Choroid plexus epithelial cell (primary cell): ENCODE data around the gene RFX7.
"Not testable (repeated sequence)": the region's sequence is repeated elsewhere in the genome, so short reads cannot be mapped to it uniquely, and the experiment has no call there.

Source experiments
- DNase-seq: peaks from one replicate; pipeline ENCODE4 v3.0.0-alpha.2; 2010; ENCODE audit warnings: low read depth
- H3K4me3 ChIP-seq: 2 replicates; pipeline ENCODE4 v1.5.1; 2011; ENCODE audit warnings: low read depth, mild to moderate bottlenecking, control low read depth, low read length, moderate library complexity
- TF ChIP-seq, protein P1 (sequence below): conservative IDR thresholded peaks from 2 replicates; pipeline ENCODE4 v1.5.1; 2011; ENCODE audit warnings: low read depth, mild to moderate bottlenecking, control low read depth, inconsistent platforms, low read length, moderate library complexity

Gene RFX7

GRCh38 chr15:56261854-56262509 lies 18.3 kb upstream of the RFX7 start:
- DNase-seq, result no peak
- no peak overlapping the region for H3K4me3 ChIP-seq
- TF ChIP-seq, protein P1, sequence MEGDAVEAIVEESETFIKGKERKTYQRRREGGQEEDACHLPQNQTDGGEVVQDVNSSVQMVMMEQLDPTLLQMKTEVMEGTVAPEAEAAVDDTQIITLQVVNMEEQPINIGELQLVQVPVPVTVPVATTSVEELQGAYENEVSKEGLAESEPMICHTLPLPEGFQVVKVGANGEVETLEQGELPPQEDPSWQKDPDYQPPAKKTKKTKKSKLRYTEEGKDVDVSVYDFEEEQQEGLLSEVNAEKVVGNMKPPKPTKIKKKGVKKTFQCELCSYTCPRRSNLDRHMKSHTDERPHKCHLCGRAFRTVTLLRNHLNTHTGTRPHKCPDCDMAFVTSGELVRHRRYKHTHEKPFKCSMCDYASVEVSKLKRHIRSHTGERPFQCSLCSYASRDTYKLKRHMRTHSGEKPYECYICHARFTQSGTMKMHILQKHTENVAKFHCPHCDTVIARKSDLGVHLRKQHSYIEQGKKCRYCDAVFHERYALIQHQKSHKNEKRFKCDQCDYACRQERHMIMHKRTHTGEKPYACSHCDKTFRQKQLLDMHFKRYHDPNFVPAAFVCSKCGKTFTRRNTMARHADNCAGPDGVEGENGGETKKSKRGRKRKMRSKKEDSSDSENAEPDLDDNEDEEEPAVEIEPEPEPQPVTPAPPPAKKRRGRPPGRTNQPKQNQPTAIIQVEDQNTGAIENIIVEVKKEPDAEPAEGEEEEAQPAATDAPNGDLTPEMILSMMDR, result no peak

GRCh38 chr15:56257306-56257705 lies 13.6 kb upstream of the RFX7 start:
- not testable (repeated sequence) for H3K4me3 ChIP-seq, DNase-seq

DNA sequence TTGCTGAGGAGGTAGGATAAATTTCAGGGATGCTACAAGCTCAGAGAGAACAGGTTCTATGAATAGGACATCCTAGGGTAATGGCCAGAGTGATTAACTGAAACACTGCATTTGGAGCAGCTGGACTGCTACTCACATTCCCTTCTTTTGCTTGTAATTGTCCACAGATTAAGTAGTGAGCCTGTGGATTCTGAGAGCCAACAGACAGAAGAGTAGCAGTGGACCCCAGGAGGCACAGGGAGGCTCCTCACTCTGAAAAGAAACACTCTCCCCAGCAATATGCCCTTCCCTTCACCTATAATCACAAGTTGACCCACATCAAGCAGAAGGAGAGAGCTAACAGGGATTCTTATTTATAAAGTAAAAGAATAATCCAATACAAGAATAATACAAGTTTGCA lies 10.6 kb upstream of the RFX7 start:
- no peak for DNase-seq
- no peak overlapping the region for H3K4me3 ChIP-seq
- TF ChIP-seq, protein P1, result no peak

- H3K4me3 ChIP-seq, result no peak overlapping the region
- peak; percentile 35 for DNase-seq
- TF ChIP-seq, protein P1, result no peak
These were observed 8.7 kb upstream of the RFX7 start for GRCh38 chr15:56252386-56252785.

- TF ChIP-seq, protein P1, result no peak
- no peak for DNase-seq
These were observed 7.8 kb upstream of the RFX7 start for GRCh38 chr15:56251315-56252095.

DNA sequence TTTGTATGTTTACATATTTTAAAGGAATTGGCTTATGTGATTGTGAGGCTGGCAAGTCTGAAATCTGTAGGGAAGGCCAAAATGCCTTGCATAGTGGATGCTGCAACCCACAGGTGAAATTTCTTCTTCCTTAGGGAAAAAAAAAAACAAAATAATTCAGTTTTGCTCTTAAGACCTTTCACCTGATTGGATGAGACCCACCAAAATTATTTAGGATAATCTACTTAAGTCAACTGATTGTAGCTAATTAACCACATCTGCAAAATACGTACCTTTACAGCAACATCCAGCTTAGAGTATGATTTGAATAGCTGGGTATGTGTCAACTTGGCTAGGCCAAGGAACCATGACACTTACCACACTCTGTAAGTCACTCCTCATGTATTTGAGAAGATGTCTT lies 6.9 kb upstream of the RFX7 start:
- H3K4me3 ChIP-seq, result no peak overlapping the region
- no peak for DNase-seq
- TF ChIP-seq, protein P1, result no peak

More at GRCh38 chr15:56251315-56252095, 7.8 kb upstream of the RFX7 start:
- no peak overlapping the region for H3K4me3 ChIP-seq

DNA sequence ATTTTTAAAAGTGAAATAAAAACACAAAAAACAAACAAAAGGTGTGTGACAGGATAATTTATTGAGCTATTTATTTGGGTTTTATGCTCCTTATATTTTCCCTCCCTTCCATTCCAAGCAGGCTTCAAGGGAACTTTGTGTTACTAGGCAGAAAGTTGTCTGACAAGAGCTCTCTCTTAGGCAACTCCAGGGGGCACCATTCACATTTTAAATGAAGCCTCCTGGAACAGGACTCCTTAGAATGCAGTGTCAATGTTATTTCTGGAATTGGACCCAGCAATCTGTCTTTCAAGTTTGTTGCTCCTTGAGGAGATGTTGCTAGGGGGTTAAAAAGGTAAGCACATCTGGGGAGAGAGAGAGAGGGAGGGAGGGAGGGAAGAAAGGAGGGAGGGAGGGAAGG lies 5.4 kb upstream of the RFX7 start:
- TF ChIP-seq, protein P1, result peak; percentile 65
- H3K4me3 ChIP-seq, result no peak overlapping the region
- DNase-seq, result peak; percentile 87
